DND-41 (cell line): ENCODE measurements around the gene BRAF.
"Not testable (repeated sequence)": the region's sequence is repeated elsewhere in the genome, so short reads cannot be mapped to it uniquely, and the experiment has no call there.

ENCODE experiments used
- ATAC-seq: fragments of 200-7000 bp; cut with Tn5 transposase; 3 replicates; pipeline ENCODE4 v1.9.1; 2021; ENCODE audit warnings: low read depth; ENCODE audit not compliant: insufficient read depth
- DNase-seq: peaks from one replicate; pipeline ENCODE4 v3.0.0-alpha.2; 2020
- H2AFZ ChIP-seq: 2 replicates; pipeline ENCODE4 v1.6.0; 2012; ENCODE audit warnings: low read depth, low read length
- H3K27ac ChIP-seq: 2 replicates; pipeline ENCODE4 v1.5.1; 2012; ENCODE audit warnings: low read length, inconsistent platforms
- H3K27me3 ChIP-seq: fragments of 200-600 bp; sonication (generic); 2 replicates; pipeline ENCODE4 v1.6.0; 2012; ENCODE audit warnings: low read length, mild to moderate bottlenecking, inconsistent platforms; ENCODE audit not compliant: insufficient read depth, poor library complexity
- H3K36me3 ChIP-seq: 2 replicates; pipeline ENCODE4 v1.5.1; 2012; ENCODE audit warnings: low read length, inconsistent platforms; ENCODE audit not compliant: insufficient read depth
- H3K4me1 ChIP-seq: 2 replicates; pipeline ENCODE4 v1.5.1; 2012; ENCODE audit warnings: mild to moderate bottlenecking, low read length; ENCODE audit not compliant: insufficient read depth
- H3K4me2 ChIP-seq: 2 replicates; pipeline ENCODE4 v1.6.0; 2012; ENCODE audit warnings: mild to moderate bottlenecking, moderate library complexity, low read length, inconsistent platforms; ENCODE audit not compliant: insufficient read depth
- H3K4me3 ChIP-seq, 2 experiments: fragments of 200-600 bp in 1 of 2; shearing (Covaris generic) in 1 of 2; 2 replicates each; pipeline ENCODE4 v1.5.1; 2012 to 2016; ENCODE audit warnings: inconsistent platforms in 2 of 2, low read length in 2 of 2, mild to moderate bottlenecking in 2 of 2, low read depth in 1 of 2, moderate library complexity in 1 of 2
- H3K79me2 ChIP-seq: 2 replicates; pipeline ENCODE4 v1.6.0; 2012; ENCODE audit warnings: low read length, inconsistent platforms; ENCODE audit not compliant: insufficient read depth
- H3K9ac ChIP-seq: 2 replicates; pipeline ENCODE4 v1.6.0; 2012; ENCODE audit warnings: low read depth, mild to moderate bottlenecking, inconsistent platforms, low read length, moderate library complexity
- H3K9me3 ChIP-seq: 2 replicates; pipeline ENCODE4 v1.5.1; 2012; ENCODE audit warnings: low read length, moderate library complexity, mild to moderate bottlenecking, inconsistent platforms; ENCODE audit not compliant: insufficient read depth, severe bottlenecking
- H4K20me1 ChIP-seq: 2 replicates; pipeline ENCODE4 v1.6.0; 2012; ENCODE audit warnings: low read length; ENCODE audit not compliant: insufficient read depth
- CTCF ChIP-seq: IDR thresholded peaks from 2 replicates; pipeline ENCODE4 v1.5.1; 2012; ENCODE audit warnings: borderline replicate concordance, low read length, moderate library complexity, mild to moderate bottlenecking; ENCODE audit not compliant: poor library complexity, severe bottlenecking; ENCODE audit errors: extremely low read depth
- EZH2 ChIP-seq: IDR thresholded peaks from 3 replicates; pipeline ENCODE4 v1.6.1; 2012; ENCODE audit warnings: borderline replicate concordance, low read depth, mild to moderate bottlenecking, moderate library complexity, low read length, inconsistent platforms; ENCODE audit not compliant: severe bottlenecking

Gene BRAF

GRCh38 chr7:140841166-140841715 is 83.5 kb downstream of the BRAF start:
- DNase-seq (no peak), ATAC-seq (no peak)
- Histone ChIP-seq H4K20me1 (no peaks in the 10 kb centered on the region), H3K4me2 (no peak overlapping the region), H3K4me1 (no peaks in the 10 kb centered on the region), H3K4me3 (no peak overlapping the region), H3K27ac (no peak overlapping the region), H3K9me3 (no peaks in the 10 kb centered on the region), H3K27me3 (no peaks in the 10 kb centered on the region), H3K79me2 (0 out of 2 replicates have a peak, but pooled peaks cover 2% of the 10 kb centered on the region), H3K36me3 (peaks cover 10% of the 10 kb centered on the region; the same call in 1 of the 2 replicates), H2AFZ (no peak overlapping the region), H3K9ac (no peak overlapping the region)
- TF ChIP-seq CTCF (no peak), EZH2 (no peak)

- Histone ChIP-seq H3K79me2 (no peaks in the 10 kb centered on the region), H3K9ac (no peak overlapping the region), H3K4me1 (no peaks in the 10 kb centered on the region), H3K36me3 (peaks cover 21% of the 10 kb centered on the region; the same call in 1 of the 2 replicates), H4K20me1 (no peaks in the 10 kb centered on the region), H3K4me3 (no peak overlapping the region), H3K4me2 (no peak overlapping the region), H3K27ac (no peak overlapping the region), H2AFZ (no peak overlapping the region), H3K9me3 (no peaks in the 10 kb centered on the region), H3K27me3 (no peaks in the 10 kb centered on the region)
- ATAC-seq (no peak), DNase-seq (no peak)
- TF ChIP-seq CTCF (no peak), EZH2 (no peak)
These were observed 93.0 kb downstream of the BRAF start for GRCh38 chr7:140831724-140832123.

GRCh38 chr7:140829720-140830119 is 95.0 kb downstream of the BRAF start:
- Histone ChIP-seq H3K4me1 (no peaks in the 10 kb centered on the region), H3K9ac (no peak overlapping the region), H2AFZ (no peak overlapping the region), H3K27me3 (no peaks in the 10 kb centered on the region), H4K20me1 (no peaks in the 10 kb centered on the region), H3K9me3 (no peaks in the 10 kb centered on the region), H3K4me3 (no peak overlapping the region), H3K4me2 (no peak overlapping the region), H3K79me2 (no peaks in the 10 kb centered on the region), H3K36me3 (peaks cover 21% of the 10 kb centered on the region; the same call in 1 of the 2 replicates), H3K27ac (no peak overlapping the region)
- ATAC-seq = no peak
- TF ChIP-seq EZH2 = no peak
- no peak for TF ChIP-seq CTCF
- DNase-seq = no peak

- Histone ChIP-seq H4K20me1 (no peaks in the 10 kb centered on the region), H3K36me3 (peaks cover 13% of the 10 kb centered on the region; the same call in 1 of the 2 replicates), H3K27ac (no peak overlapping the region), H3K4me3 (no peak overlapping the region), H3K4me2 (no peak overlapping the region), H3K79me2 (no peaks in the 10 kb centered on the region), H2AFZ (no peak overlapping the region), H3K9ac (no peak overlapping the region), H3K9me3 (no peaks in the 10 kb centered on the region), H3K4me1 (no peaks in the 10 kb centered on the region), H3K27me3 (no peaks in the 10 kb centered on the region)
- no peak for TF ChIP-seq EZH2
- no peak for TF ChIP-seq CTCF
- ATAC-seq (no peak), DNase-seq (no peak)
These were observed 96.0 kb downstream of the BRAF start for GRCh38 chr7:140828741-140829140.

- H3K4me3 ChIP-seq, H3K9me3 ChIP-seq, H3K27ac ChIP-seq, ATAC-seq, H3K79me2 ChIP-seq, H3K4me2 ChIP-seq, H3K27me3 ChIP-seq, H3K36me3 ChIP-seq, H2AFZ ChIP-seq, H4K20me1 ChIP-seq, DNase-seq, H3K4me1 ChIP-seq, H3K9ac ChIP-seq: not testable (repeated sequence)
These were observed 107.3 kb downstream of the BRAF start for GRCh38 chr7:140817383-140817782.
